ENCODE measurements around the gene TMEM163.

Gene TMEM163

DNA sequence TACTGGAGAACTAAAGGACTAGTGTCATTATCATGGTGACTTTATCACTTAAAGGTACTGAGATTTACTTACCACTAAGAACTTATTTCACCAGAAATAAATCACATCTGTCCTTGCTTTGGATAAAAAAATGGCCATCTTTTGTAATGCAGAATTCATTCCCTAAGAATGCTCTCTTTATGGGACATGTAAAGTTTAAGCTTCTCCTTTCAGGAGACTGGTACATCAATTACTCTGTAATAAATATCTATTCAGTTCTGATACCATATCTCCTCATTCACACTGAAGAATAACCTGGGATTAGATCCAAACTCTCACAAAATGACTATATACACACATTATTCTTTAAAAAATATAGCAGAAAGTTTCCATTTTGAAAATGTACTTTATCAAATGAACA, 24.4 kb downstream of the TMEM163 start:
- H3K36me3 ChIP-seq (replicated peaks) = no peaks in the 10 kb centered on the region
- in situ Hi-C loops (cut with MboI; ENCODE audit: low sequenced_read_pairs) = no loop called here

DNA sequence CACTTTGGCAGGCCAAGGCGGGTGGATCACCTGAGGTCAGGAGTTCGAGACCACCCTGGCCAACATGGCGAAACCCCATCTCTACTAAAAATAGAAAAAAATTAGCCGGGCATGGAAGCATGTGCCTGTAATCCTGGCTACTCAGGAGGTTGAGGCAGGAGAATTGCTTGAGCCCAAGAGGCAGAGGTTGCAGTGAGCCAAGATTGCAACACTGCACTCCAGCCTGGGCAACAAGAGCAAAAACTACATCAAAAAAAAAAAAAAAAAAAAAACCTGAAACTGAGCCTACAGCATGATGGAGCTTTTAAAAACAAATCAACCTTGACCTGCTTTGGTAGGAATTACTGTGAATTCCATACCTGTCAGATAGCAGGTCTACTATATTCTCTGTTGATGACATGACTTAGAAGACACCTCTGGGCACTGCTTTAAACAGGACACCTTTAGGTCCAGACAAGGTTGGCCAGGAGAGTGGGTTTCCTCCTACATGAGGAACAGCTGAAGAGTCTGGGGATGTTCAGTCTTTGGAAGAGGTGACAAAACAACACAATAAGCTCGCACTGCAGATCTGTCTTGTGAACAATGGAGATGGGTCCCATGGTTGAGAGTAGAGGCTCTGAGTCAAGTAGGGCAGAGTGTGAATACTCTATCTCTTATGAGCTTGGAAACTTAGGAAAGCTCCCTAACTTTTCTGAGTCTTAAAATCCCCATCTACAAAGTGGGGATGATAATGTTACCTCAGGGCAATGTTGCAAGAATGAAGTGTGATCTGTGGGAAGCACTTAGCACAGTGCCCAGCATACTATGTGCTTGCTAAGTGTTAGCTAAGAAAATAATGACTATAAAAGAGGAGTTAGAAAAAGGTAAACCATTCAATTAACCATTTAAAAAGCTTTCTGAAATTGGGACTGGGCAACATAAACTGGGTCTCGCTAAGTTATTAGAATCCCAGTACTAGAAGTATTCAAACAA, 25.2 kb downstream of the TMEM163 start:
- 0 out of 2 replicates have a peak, but pooled peaks cover 2% of the 10 kb centered on the region for H3K27me3 ChIP-seq (ENCODE audit: low read depth)
- no peak overlapping the region for H3K4me3 ChIP-seq
- in situ Hi-C loops (cut with MboI; ENCODE audit: low sequenced_read_pairs) = no loop called here
- H3K9me3 ChIP-seq = no peaks in the 10 kb centered on the region
- H3K36me3 ChIP-seq (replicated peaks) = no peaks in the 10 kb centered on the region
- H3K4me1 ChIP-seq = peaks cover 7% of the 10 kb centered on the region
- peak in 1 of 2 experiments; percentile 6 for DNase-seq (ENCODE audit: low spot score in 2 of 2)

More for the DNA sequence above, 24.4 kb downstream of the TMEM163 start:
- peak in 1 of 2 experiments; percentile 93 for DNase-seq (ENCODE audit: low spot score in 2 of 2)
- Histone ChIP-seq H3K4me1 (peaks cover 7% of the 10 kb centered on the region), H3K4me3 (no peak overlapping the region), H3K9me3 (no peaks in the 10 kb centered on the region), H3K27me3 (ENCODE audit: low read depth) (0 out of 2 replicates have a peak, but pooled peaks cover 2% of the 10 kb centered on the region)

DNA sequence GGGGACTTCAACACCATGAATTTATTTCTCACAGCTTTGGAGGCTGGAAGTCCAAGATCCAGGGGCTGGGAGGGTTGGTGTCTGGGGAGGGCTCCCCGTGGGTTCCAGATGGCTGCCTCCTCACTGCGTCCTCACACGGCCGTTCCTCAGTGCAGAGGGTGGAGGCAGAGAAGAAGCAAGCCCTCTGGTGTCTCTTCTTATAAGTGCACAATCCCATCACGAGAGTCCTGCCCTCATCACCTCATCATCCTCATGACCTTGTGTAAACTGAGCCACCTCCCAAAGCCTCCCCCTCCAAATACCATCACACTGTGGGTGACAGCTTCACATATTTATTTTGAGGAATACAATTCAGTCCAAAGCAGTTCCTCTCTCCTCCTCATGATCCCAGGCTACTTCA, 26.3 kb downstream of the TMEM163 start:
- H3K9me3 ChIP-seq = no peaks in the 10 kb centered on the region
- peaks cover 7% of the 10 kb centered on the region for H3K4me1 ChIP-seq
- in situ Hi-C loops (cut with MboI; ENCODE audit: low sequenced_read_pairs) = no loop called here
- no peak for DNase-seq (ENCODE audit: low spot score in 2 of 2)
- H3K36me3 ChIP-seq (replicated peaks) = no peaks in the 10 kb centered on the region
- no peak overlapping the region for H3K4me3 ChIP-seq
- H3K27me3 ChIP-seq (ENCODE audit: low read depth) = 0 out of 2 replicates have a peak, but pooled peaks cover 2% of the 10 kb centered on the region

DNA sequence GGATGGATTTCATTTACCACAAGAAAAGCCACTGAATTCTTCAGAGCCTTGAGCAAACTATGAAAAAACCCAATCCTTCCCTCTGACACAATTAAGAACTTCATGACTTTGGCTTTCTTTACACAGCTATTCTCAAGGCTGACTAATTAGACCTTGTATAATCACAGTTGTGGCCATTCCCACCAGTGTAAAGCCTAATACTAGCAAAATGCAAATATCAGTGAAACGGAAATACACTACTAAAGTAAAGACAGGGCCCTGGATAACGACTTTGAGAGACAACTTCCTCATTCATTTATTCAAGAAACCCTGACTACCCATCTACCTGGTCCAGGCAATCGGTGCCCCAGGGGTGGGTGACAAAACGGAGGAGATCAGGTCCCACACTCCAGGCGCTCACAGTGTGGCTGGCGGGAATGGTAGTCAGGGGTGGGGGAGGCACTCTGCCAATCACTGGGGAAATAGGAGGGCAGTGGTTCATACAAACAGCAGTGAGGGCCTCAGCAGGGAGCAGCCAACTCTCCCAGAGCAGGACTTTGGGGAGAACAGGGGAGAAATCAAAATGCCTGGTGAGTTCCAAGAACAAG, 28.1 kb downstream of the TMEM163 start:
- Histone ChIP-seq H3K4me1 (peaks cover 7% of the 10 kb centered on the region), H3K27me3 (ENCODE audit: low read depth) (0 out of 2 replicates have a peak, but pooled peaks cover 2% of the 10 kb centered on the region), H3K36me3 (replicated peaks) (no peaks in the 10 kb centered on the region), H3K9me3 (no peaks in the 10 kb centered on the region), H3K4me3 (no peak overlapping the region)
- in situ Hi-C loops (cut with MboI; ENCODE audit: low sequenced_read_pairs) = no loop called here
- no peak for DNase-seq (ENCODE audit: low spot score in 2 of 2)

DNA sequence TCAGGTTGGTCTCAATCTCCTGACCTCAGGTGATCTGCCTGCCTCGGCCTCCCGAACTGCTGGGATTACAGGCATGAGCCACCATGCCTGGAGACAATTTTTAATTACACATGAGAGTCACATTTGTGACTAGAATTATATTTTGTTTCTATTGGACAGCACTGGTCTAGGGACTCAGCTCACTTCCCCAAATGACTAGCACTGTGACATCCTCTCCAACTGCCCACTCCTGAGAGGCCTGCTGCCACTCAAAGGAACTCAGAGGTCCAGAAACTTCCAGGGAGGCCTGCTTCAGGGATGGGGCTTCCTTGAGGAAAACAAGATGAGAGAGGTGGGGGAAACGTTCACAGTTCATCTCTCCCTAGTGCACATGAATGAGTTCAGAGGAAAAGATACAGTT, 29.5 kb downstream of the TMEM163 start:
- no peak overlapping the region for H3K4me3 ChIP-seq
- H3K27me3 ChIP-seq (ENCODE audit: low read depth) = no peaks in the 10 kb centered on the region
- DNase-seq (ENCODE audit: low spot score in 2 of 2) = no peak
- H3K36me3 ChIP-seq (replicated peaks) = no peaks in the 10 kb centered on the region
- H3K9me3 ChIP-seq = no peaks in the 10 kb centered on the region
- in situ Hi-C loops (cut with MboI; ENCODE audit: low sequenced_read_pairs) = no loop called here
- peaks cover 5% of the 10 kb centered on the region for H3K4me1 ChIP-seq

DNA sequence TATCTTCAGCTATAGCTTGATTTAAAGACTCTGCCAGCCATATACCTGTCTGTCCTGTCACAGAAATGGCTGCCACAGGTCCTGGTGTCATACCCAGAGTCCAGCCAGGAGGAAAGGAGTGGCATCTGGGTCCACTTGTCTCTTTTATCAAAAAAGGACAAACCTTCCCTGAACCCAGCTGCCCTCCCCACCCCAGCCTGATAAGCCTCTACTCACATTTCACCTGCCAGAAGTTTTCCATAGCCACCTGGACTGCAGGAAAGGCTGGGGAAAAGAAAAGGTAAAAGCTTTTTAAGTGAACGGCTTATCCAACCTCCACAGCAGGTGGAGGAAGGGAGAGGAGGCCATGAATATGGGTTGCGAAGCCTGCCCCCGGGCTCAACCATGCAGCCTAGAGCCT, 32.8 kb downstream of the TMEM163 start:
- in situ Hi-C loops (cut with MboI; ENCODE audit: low sequenced_read_pairs) = no loop called here
- H3K27me3 ChIP-seq (ENCODE audit: low read depth) = no peaks in the 10 kb centered on the region

DNA sequence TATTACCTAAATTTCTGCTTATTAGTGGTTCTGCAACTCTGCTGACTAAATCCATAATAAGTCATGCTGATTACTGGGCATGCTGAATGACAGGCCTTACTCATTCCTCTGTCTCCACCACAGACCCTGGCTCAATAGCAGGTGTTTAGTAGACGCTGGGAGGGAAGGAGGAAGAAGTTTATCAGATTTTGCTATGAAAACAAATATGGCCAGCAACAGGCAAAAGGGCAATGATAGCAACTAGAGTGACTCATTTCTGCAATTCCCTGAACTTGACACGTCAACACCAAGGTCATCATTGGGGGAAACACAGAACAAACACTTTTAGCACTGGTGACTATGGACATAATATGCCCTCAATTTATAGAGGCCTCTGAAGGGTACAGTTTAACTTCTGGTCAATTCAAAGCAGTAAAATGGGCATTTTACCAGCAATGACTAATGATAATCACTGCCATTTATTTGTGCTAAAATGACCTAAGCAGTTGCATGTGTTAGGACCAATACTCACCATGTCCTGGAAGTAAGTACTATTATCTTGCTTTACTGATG, 35.2 kb downstream of the TMEM163 start:
- no peak for DNase-seq (ENCODE audit: low spot score in 2 of 2)
- H3K9me3 ChIP-seq = no peaks in the 10 kb centered on the region
- in situ Hi-C loops (cut with MboI; ENCODE audit: low sequenced_read_pairs) = no loop called here
- H3K4me1 ChIP-seq = no peaks in the 10 kb centered on the region
- no peak overlapping the region for H3K4me3 ChIP-seq
- no peaks in the 10 kb centered on the region for H3K36me3 ChIP-seq (replicated peaks)
- H3K27me3 ChIP-seq (ENCODE audit: low read depth) = no peaks in the 10 kb centered on the region

More for the DNA sequence above, 32.8 kb downstream of the TMEM163 start:
- no peak for DNase-seq (ENCODE audit: low spot score in 2 of 2)
- H3K4me3 ChIP-seq = no peak overlapping the region
- H3K36me3 ChIP-seq (replicated peaks) = no peaks in the 10 kb centered on the region
- no peaks in the 10 kb centered on the region for H3K4me1 ChIP-seq
- no peaks in the 10 kb centered on the region for H3K9me3 ChIP-seq

DNA sequence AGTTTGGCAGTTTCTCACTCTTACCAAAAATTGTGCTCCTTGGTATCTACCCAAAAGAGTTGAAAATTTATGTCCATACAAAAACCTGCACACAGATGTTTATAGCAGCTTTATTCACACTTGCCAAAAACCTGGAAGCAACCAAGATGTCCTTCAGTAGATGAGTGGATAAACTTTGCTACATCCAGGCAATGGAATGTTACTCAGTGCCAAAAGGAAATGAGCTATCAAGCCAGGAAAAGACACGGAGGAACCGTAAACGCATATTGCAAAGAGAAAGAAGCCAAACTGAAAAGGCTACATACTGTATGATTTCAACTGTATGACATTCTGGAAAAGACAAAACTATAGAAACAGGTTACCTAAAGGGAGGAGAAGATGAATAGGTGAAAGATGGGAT, 36.1 kb downstream of the TMEM163 start:
- H3K9me3 ChIP-seq = no peaks in the 10 kb centered on the region
- in situ Hi-C loops (cut with MboI; ENCODE audit: low sequenced_read_pairs) = no loop called here
- no peaks in the 10 kb centered on the region for H3K36me3 ChIP-seq (replicated peaks)
- H3K27me3 ChIP-seq (ENCODE audit: low read depth) = no peaks in the 10 kb centered on the region
- H3K4me1 ChIP-seq = no peaks in the 10 kb centered on the region
- no peak overlapping the region for H3K4me3 ChIP-seq
- no peak for DNase-seq (ENCODE audit: low spot score in 2 of 2)

DNA sequence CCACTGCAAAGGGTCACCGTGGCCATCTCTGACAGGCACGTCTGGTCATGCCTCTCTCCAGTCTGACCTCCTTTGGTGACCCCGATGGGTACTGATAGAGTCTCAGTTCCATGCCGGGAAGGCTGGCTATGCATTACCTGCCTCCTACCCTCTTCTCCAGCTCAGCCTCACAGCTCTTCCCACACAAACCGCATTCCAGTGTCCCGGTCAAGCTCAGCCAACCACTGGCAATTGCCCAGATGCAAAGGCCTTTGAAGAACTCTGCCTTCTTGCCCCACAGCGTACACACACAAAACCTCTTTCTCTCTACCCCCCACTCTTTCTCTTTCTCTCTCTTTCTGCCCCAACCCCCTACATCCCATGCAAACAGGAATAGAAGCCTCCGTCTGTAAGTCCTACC, 37.6 kb downstream of the TMEM163 start:
- Histone ChIP-seq H3K9me3 (no peaks in the 10 kb centered on the region), H3K27me3 (ENCODE audit: low read depth) (no peaks in the 10 kb centered on the region), H3K4me3 (no peak overlapping the region), H3K36me3 (replicated peaks) (no peaks in the 10 kb centered on the region), H3K4me1 (no peaks in the 10 kb centered on the region)
- no peak for DNase-seq (ENCODE audit: low spot score in 2 of 2)
- in situ Hi-C loops (cut with MboI; ENCODE audit: low sequenced_read_pairs) = no loop called here

DNA sequence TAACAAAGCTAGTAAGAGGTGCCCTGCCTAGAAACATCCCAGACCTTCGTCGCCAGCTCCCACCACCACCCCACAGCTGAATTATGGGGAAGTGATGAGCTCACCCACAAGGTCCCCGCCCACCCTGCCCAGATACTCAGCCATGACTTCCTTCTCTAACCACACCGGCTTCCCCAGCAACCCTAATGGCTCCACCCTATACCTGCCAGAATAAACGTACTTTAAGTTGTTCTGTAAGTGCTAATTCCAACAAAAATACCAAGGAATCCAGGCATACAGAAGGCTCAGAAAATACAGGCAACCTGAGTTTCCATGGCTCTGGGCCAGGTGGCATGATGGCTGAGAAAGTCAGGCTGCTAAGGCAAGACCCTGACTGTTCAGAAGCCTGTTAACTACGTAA, 39.1 kb downstream of the TMEM163 start:
- in situ Hi-C loops (cut with MboI; ENCODE audit: low sequenced_read_pairs) = no loop called here
- DNase-seq (ENCODE audit: low spot score in 2 of 2) = no peak
- no peaks in the 10 kb centered on the region for H3K27me3 ChIP-seq (ENCODE audit: low read depth)
- no peaks in the 10 kb centered on the region for H3K9me3 ChIP-seq
- H3K4me3 ChIP-seq = no peak overlapping the region
- H3K4me1 ChIP-seq = no peaks in the 10 kb centered on the region
- no peaks in the 10 kb centered on the region for H3K36me3 ChIP-seq (replicated peaks)

DNA sequence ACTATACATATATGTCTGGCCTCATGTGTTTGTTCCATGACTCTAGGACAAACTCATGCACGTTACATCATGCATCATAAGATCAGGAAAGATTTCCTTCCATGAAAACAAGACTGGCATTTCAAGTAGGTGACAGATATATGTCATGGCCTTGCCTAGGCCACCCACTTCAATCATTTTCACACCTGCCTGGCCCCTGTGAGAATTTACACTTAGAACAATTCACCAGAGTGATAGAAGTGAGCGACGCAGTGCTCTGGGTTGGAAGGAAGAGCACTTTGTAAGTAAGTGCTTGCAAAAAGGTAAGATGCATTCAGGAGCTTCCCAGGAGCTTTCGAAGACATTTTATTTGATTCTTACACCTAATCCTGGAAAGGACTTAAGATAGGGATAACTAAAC, 39.5 kb downstream of the TMEM163 start:
- no peaks in the 10 kb centered on the region for H3K4me1 ChIP-seq
- in situ Hi-C loops (cut with MboI; ENCODE audit: low sequenced_read_pairs) = no loop called here
- no peak for DNase-seq (ENCODE audit: low spot score in 2 of 2)
- no peaks in the 10 kb centered on the region for H3K9me3 ChIP-seq
- H3K27me3 ChIP-seq (ENCODE audit: low read depth) = no peaks in the 10 kb centered on the region
- no peaks in the 10 kb centered on the region for H3K36me3 ChIP-seq (replicated peaks)
- H3K4me3 ChIP-seq = no peak overlapping the region

DNA sequence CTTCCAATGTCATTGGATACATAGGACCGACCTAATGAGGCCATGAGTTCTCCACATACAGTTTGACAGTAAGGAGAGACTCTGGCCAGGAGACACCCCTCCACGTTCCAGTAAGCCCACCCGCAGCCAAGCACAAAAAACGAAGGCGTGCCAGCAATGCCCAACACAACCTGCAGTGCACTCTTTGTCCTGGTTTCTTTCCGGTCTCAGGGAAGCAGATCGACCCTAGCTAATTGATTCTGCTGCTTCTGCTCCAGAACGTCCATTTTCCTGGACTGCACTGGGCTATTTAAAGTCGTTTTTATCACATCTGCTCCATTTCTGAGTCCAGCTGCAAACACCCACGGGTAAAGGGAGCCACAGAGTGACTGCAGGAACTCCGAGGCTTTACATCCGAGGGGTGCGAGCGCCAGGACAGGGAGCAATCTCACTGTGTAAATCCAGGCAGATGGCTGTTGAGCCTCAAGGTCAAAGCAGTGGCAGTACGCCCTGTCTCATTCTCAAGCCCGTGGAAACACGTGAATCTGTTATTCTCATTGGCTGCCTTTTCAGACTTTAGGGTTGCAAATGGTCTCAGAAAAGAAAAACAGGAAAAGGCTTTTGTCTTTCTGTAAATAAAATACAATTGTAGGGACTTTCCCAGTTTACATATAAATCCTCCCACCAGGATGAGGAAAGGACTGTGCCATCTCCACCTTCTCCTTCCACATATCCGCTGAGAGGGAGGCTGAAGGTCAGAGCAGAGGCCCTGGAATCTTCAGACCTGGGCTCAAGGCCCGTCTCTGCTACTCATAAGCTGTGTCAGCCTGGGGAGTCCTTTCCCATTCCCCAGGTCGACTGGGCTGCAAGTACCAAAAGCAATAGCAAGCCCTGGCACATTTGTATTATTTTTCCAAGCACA, 40.7 kb downstream of the TMEM163 start:
- H3K27me3 ChIP-seq (ENCODE audit: low read depth) = no peaks in the 10 kb centered on the region
- in situ Hi-C loops (cut with MboI; ENCODE audit: low sequenced_read_pairs) = no loop called here
- H3K4me1 ChIP-seq = no peaks in the 10 kb centered on the region
- no peaks in the 10 kb centered on the region for H3K9me3 ChIP-seq
- no peak for DNase-seq (ENCODE audit: low spot score in 2 of 2)
- no peaks in the 10 kb centered on the region for H3K36me3 ChIP-seq (replicated peaks)
- no peak overlapping the region for H3K4me3 ChIP-seq

DNA sequence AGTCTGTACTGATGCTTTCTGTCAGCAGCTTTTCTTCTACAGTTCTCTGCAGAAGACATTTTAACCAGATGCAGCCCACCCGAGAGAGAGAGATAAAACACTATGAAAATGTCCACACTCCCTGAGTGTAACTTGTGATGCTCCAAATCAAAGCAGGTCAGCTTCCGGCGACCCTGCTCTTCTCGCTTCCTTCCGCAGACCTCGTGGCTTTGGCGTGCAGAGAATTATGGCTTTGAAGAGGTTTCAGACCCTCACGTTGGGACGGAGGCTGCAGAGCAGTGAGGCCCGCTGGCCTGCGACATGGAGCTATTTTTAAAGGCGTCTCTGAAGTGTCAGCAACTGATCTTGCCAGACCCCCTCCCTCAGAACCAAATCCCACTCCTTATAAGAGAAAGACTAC, 41.8 kb downstream of the TMEM163 start:
- in situ Hi-C loops (cut with MboI; ENCODE audit: low sequenced_read_pairs) = no loop called here
- no peak for DNase-seq (ENCODE audit: low spot score in 2 of 2)
- Histone ChIP-seq H3K9me3 (no peaks in the 10 kb centered on the region), H3K36me3 (replicated peaks) (no peaks in the 10 kb centered on the region), H3K4me3 (no peak overlapping the region), H3K27me3 (ENCODE audit: low read depth) (no peaks in the 10 kb centered on the region), H3K4me1 (no peaks in the 10 kb centered on the region)
